HEK293 (cell line): ENCODE data around the gene MYO1E.

Experiments used
- CTCF ChIA-PET: fragments of 350-600 bp; formaldehyde crosslinking; extraction: SDS; loops from one replicate; lab custom pipeline; 2021; ENCODE audit warnings: antibody characterized with exemption; lab: Yijun Ruan, JAX
- POLR2A ChIA-PET: fragments of 300-600 bp; formaldehyde crosslinking; extraction: SDS; loops from one replicate; lab custom pipeline; 2020; ENCODE audit warnings: antibody characterized with exemption, inconsistent platforms; lab: Yijun Ruan, JAX
- H3K27ac ChIP-seq: fragments of 200-500 bp; sonication (Bioruptor generic); 2 replicates; pipeline ENCODE4 v1.5.1; 2014; ENCODE audit warnings: low read depth, low read length, control low read depth, inconsistent platforms; ENCODE audit errors: extremely low read depth
- H3K36me3 ChIP-seq, 2 experiments: fragments of 200-500 bp in 1 of 2; sonication (Bioruptor generic) in 1 of 2; 1 replicate in 1 of 2; 2 replicates in 1 of 2; pipeline ENCODE4 v1.5.1; 2014 to 2017; ENCODE audit warnings: inconsistent platforms in 2 of 2, low read length in 2 of 2; ENCODE audit not compliant: control insufficient read depth in 2 of 2, insufficient read depth in 1 of 2
- H3K4me1 ChIP-seq: fragments of 200-500 bp; sonication (Bioruptor generic); 2 replicates; pipeline ENCODE4 v1.5.1; 2014; ENCODE audit warnings: mild to moderate bottlenecking, low read length, inconsistent platforms; ENCODE audit not compliant: control insufficient read depth, insufficient read depth
- H3K4me3 ChIP-seq: 2 replicates; pipeline ENCODE4 v1.5.1; 2011; ENCODE audit warnings: low read depth, mild to moderate bottlenecking, control low read depth, low read length, moderate library complexity
- H3K9me3 ChIP-seq: fragments of 200-500 bp; sonication (Bioruptor generic); 2 replicates; pipeline ENCODE4 v1.5.1; 2014; ENCODE audit warnings: low read depth, low read length, inconsistent platforms; ENCODE audit not compliant: control insufficient read depth, insufficient read depth
- HOXD13 ChIP-seq: sonication (generic); formaldehyde crosslinking; IDR thresholded peaks from 2 replicates; pipeline ENCODE4 v1.8.0; 2022; ENCODE audit warnings: missing genetic modification reagents, borderline replicate concordance
- KLF16 ChIP-seq: fragments of 450-650 bp; formaldehyde crosslinking; IDR thresholded peaks from 2 replicates; pipeline ENCODE4 v1.5.1; 2017; ENCODE audit warnings: missing biosample characterization, missing genetic modification characterization
- KLF17 ChIP-seq: fragments of 450-650 bp; formaldehyde crosslinking; IDR thresholded peaks from 2 replicates; pipeline ENCODE4 v1.5.1; 2016; ENCODE audit warnings: missing biosample characterization, missing genetic modification characterization
- KLF7 ChIP-seq: fragments of 450-650 bp; formaldehyde crosslinking; IDR thresholded peaks from 2 replicates; pipeline ENCODE4 v1.5.1; 2016; ENCODE audit warnings: missing biosample characterization, missing genetic modification characterization, borderline replicate concordance
- SCRT1 ChIP-seq: fragments of 450-650 bp; formaldehyde crosslinking; IDR thresholded peaks from 2 replicates; pipeline ENCODE4 v1.5.1; 2016; ENCODE audit warnings: missing biosample characterization, missing genetic modification characterization, borderline replicate concordance
- WT1 ChIP-seq: fragments of 450-650 bp; formaldehyde crosslinking; IDR thresholded peaks from 2 replicates; pipeline ENCODE4 v1.5.1; 2016; ENCODE audit warnings: missing biosample characterization, missing genetic modification characterization
- ZBTB48 ChIP-seq: fragments of 450-650 bp; formaldehyde crosslinking; IDR thresholded peaks from 2 replicates; pipeline ENCODE4 v1.5.1; 2016; ENCODE audit warnings: missing biosample characterization, missing genetic modification characterization
- ZEB2 ChIP-seq: fragments of 450-650 bp; formaldehyde crosslinking; IDR thresholded peaks from 2 replicates; pipeline ENCODE4 v1.5.1; 2016; ENCODE audit warnings: missing biosample characterization, missing genetic modification characterization
- ZIC2 ChIP-seq: fragments of 450-650 bp; formaldehyde crosslinking; IDR thresholded peaks from 2 replicates; pipeline ENCODE4 v1.5.1; 2016; ENCODE audit warnings: missing biosample characterization, missing genetic modification characterization
- ZNF112 ChIP-seq: fragments of 450-650 bp; formaldehyde crosslinking; IDR thresholded peaks from 2 replicates; pipeline ENCODE4 v1.5.0; 2017; ENCODE audit warnings: missing biosample characterization, missing genetic modification characterization
- ZNF114 ChIP-seq: fragments of 450-650 bp; formaldehyde crosslinking; IDR thresholded peaks from 2 replicates; pipeline ENCODE4 v1.5.0; 2017; ENCODE audit warnings: missing biosample characterization, missing genetic modification characterization
- ZNF132 ChIP-seq: fragments of 450-650 bp; formaldehyde crosslinking; IDR thresholded peaks from 2 replicates; pipeline ENCODE4 v1.5.1; 2017; ENCODE audit warnings: missing biosample characterization, missing genetic modification characterization, borderline replicate concordance
- ZNF148 ChIP-seq: fragments of 450-650 bp; formaldehyde crosslinking; IDR thresholded peaks from 2 replicates; pipeline ENCODE4 v1.5.0; 2017; ENCODE audit warnings: missing biosample characterization, missing genetic modification characterization, borderline replicate concordance
- ZNF19 ChIP-seq: fragments of 450-650 bp; formaldehyde crosslinking; IDR thresholded peaks from 2 replicates; pipeline ENCODE4; 2016; ENCODE audit warnings: missing biosample characterization, missing genetic modification characterization, low read depth
- ZNF274 ChIP-seq, 2 experiments: fragments of 200-500 bp in 1 of 2; fragments of 450-650 bp in 1 of 2; sonication (Bioruptor generic) in 1 of 2; formaldehyde crosslinking in 1 of 2; IDR thresholded peaks; 2 replicates each; pipeline versions ENCODE4 v1.5.1 to v1.6.1; 2014 to 2016; ENCODE audit warnings: borderline replicate concordance in 1 of 2, inconsistent platforms in 1 of 2, low read length in 1 of 2, missing biosample characterization in 1 of 2, missing genetic modification characterization in 1 of 2
- ZNF324 ChIP-seq: fragments of 450-650 bp; formaldehyde crosslinking; IDR thresholded peaks from 2 replicates; pipeline ENCODE4 v1.5.1; 2016; ENCODE audit warnings: missing biosample characterization, missing genetic modification characterization
- ZNF391 ChIP-seq: fragments of 450-650 bp; formaldehyde crosslinking; IDR thresholded peaks from 2 replicates; pipeline ENCODE4 v1.5.1; 2016; ENCODE audit warnings: low read depth, missing biosample characterization, missing genetic modification characterization, borderline replicate concordance
- ZNF423 ChIP-seq: fragments of 450-650 bp; formaldehyde crosslinking; IDR thresholded peaks from 2 replicates; pipeline ENCODE4 v1.5.1; 2016; ENCODE audit warnings: missing biosample characterization, missing genetic modification characterization
- ZNF791 ChIP-seq: fragments of 450-650 bp; formaldehyde crosslinking; IDR thresholded peaks from 2 replicates; pipeline ENCODE4 v1.5.1; 2016; ENCODE audit warnings: missing biosample characterization, missing genetic modification characterization
- ZNF792 ChIP-seq: fragments of 450-650 bp; formaldehyde crosslinking; IDR thresholded peaks from 2 replicates; pipeline ENCODE4 v1.5.1; 2016; ENCODE audit warnings: missing biosample characterization, missing genetic modification characterization
- ZNF830 ChIP-seq: fragments of 450-650 bp; IDR thresholded peaks from 2 replicates; pipeline ENCODE4 v1.5.0; 2018; ENCODE audit warnings: missing biosample characterization, missing genetic modification characterization, low read depth, mild to moderate bottlenecking, moderate library complexity
- TF ChIP-seq, protein P1 (sequence below): fragments of 450-650 bp; formaldehyde crosslinking; IDR thresholded peaks from 2 replicates; pipeline ENCODE4 v1.5.1; 2016; ENCODE audit warnings: missing biosample characterization, missing genetic modification characterization
- TF ChIP-seq, protein P2 (sequence below): fragments of 450-650 bp; formaldehyde crosslinking; IDR thresholded peaks from 2 replicates; pipeline ENCODE4 v1.5.1; 2016; ENCODE audit warnings: missing biosample characterization, missing genetic modification characterization
- TF ChIP-seq, protein P3 (sequence below): fragments of 450-650 bp; formaldehyde crosslinking; IDR thresholded peaks from 2 replicates; pipeline ENCODE4 v1.5.1; 2016; ENCODE audit warnings: missing biosample characterization, missing genetic modification characterization

The MYO1E gene

GRCh38 chr15:59347915-59348314 is 24.8 kb downstream of the MYO1E start:
- no peaks in the 10 kb centered on the region; the same call in 1 of the 2 replicates for H3K4me1 ChIP-seq
- H3K36me3 ChIP-seq, result no peaks in the 10 kb centered on the region
- H3K9me3 ChIP-seq, result no peaks in the 10 kb centered on the region
- no peak overlapping the region for H3K4me3 ChIP-seq
- ChIA-PET CTCF (interaction anchor here (1.0 kb wide), 1 partner anchor 10 kb away, joined by 4 read pairs; no protein-coding TSS in a partner anchor), POLR2A (no interaction called here)
- TF ChIP-seq ZNF114 (tag by site-specific recombination) (no peak), ZIC2 (no peak), ZNF112 (tag by site-specific recombination) (no peak), ZNF274 (IDR thresholded peaks at IDR 0.05; ENCODE audit: low read length) (no peak), ZNF274 (tag by site-specific recombination; IDR thresholded peaks at IDR 0.05; ENCODE audit: borderline replicate concordance) (no peak), KLF7 (tag by site-specific recombination) (no peak), HOXD13 (CRISPR knock-in tag) (no peak), ZNF830 (tag by site-specific recombination) (no peak), ZBTB48 (tag by site-specific recombination) (no peak), ZNF324 (tag by site-specific recombination) (no peak), ZNF792 (tag by site-specific recombination) (no peak), WT1 (tag by site-specific recombination) (no peak), ZNF148 (no peak), ZNF791 (tag by site-specific recombination) (no peak), ZEB2 (no peak), KLF16 (tag by site-specific recombination) (no peak), KLF17 (tag by site-specific recombination) (no peak)
- TF ChIP-seq, protein P1, sequence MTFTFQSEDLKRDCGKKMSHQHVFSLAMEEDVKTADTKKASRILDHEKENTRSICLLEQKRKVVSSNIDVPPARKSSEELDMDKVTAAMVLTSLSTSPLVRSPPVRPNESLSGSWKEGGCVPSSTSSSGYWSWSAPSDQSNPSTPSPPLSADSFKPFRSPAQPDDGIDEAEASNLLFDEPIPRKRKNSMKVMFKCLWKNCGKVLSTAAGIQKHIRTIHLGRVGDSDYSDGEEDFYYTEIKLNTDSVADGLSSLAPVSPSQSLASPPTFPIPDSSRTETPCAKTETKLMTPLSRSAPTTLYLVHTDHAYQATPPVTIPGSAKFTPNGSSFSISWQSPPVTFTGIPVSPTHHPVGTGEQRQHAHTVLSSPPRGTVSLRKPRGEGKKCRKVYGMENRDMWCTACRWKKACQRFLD (tag by site-specific recombination), result no peak
- TF ChIP-seq, protein P2, sequence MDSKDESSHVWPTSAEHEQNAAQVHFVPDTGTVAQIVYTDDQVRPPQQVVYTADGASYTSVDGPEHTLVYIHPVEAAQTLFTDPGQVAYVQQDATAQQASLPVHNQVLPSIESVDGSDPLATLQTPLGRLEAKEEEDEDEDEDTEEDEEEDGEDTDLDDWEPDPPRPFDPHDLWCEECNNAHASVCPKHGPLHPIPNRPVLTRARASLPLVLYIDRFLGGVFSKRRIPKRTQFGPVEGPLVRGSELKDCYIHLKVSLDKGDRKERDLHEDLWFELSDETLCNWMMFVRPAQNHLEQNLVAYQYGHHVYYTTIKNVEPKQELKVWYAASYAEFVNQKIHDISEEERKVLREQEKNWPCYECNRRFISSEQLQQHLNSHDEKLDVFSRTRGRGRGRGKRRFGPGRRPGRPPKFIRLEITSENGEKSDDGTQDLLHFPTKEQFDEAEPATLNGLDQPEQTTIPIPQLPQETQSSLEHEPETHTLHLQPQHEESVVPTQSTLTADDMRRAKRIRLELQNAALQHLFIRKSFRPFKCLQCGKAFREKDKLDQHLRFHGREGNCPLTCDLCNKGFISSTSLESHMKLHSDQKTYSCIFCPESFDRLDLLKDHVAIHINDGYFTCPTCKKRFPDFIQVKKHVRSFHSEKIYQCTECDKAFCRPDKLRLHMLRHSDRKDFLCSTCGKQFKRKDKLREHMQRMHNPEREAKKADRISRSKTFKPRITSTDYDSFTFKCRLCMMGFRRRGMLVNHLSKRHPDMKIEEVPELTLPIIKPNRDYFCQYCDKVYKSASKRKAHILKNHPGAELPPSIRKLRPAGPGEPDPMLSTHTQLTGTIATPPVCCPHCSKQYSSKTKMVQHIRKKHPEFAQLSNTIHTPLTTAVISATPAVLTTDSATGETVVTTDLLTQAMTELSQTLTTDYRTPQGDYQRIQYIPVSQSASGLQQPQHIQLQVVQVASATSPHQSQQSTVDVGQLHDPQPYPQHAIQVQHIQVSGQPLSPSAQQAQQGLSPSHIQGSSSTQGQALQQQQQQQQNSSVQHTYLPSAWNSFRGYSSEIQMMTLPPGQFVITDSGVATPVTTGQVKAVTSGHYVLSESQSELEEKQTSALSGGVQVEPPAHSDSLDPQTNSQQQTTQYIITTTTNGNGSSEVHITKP (tag by site-specific recombination), result no peak
- H3K27ac ChIP-seq, result no peak overlapping the region

DNA sequence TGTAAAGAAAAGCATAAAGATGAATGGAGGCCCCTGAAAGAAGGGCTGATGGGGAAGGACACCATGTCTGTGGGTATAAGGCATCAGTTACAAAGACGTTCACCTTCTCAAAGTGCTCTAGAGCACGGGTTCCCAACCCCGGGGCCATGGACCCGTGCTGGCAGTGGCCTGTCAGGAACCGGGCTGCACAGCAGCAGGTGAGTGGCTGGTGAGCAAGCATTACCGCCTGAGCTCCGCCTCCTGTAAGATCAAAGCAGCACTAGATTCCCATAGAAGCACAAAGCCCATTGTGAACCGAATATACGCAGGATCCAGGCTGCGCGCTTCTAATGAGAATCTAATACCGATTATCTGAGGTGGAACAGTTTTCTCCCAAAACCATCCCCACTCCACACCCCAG is 25.7 kb downstream of the MYO1E start:
- H3K27ac ChIP-seq, result no peak overlapping the region
- CTCF ChIA-PET, result interaction anchor here (1.0 kb wide), 1 partner anchor 9 kb away, joined by 4 read pairs; no protein-coding TSS in a partner anchor
- no peaks in the 10 kb centered on the region; the same call in 1 of the 2 replicates for H3K4me1 ChIP-seq
- TF ChIP-seq SCRT1 (tag by site-specific recombination) (no peak), ZNF423 (tag by site-specific recombination) (no peak), ZNF132 (tag by site-specific recombination) (no peak), ZNF391 (tag by site-specific recombination) (no peak), ZNF19 (tag by site-specific recombination) (no peak)
- TF ChIP-seq, protein P3, sequence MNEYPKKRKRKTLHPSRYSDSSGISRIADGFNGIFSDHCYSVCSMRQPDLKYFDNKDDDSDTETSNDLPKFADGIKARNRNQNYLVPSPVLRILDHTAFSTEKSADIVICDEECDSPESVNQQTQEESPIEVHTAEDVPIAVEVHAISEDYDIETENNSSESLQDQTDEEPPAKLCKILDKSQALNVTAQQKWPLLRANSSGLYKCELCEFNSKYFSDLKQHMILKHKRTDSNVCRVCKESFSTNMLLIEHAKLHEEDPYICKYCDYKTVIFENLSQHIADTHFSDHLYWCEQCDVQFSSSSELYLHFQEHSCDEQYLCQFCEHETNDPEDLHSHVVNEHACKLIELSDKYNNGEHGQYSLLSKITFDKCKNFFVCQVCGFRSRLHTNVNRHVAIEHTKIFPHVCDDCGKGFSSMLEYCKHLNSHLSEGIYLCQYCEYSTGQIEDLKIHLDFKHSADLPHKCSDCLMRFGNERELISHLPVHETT (tag by site-specific recombination), result no peak
- no peaks in the 10 kb centered on the region for H3K36me3 ChIP-seq
- H3K9me3 ChIP-seq, result no peaks in the 10 kb centered on the region
- H3K4me3 ChIP-seq, result no peak overlapping the region
- POLR2A ChIA-PET, result no interaction called here
